Mammary epithelial cell (primary cell): Measurements from ENCODE around the gene TNS1.

Experiments
- EZH2 ChIP-seq: IDR thresholded peaks from 2 replicates; pipeline ENCODE4 v1.6.1; 2012; ENCODE audit warnings: low read length, inconsistent platforms, borderline replicate concordance
- TF ChIP-seq, protein P1 (sequence below), 2 donors: IDR thresholded peaks in 1 of 2; conservative IDR thresholded peaks in 1 of 2; 2 replicates each; pipeline ENCODE4 v1.5.1; 2011 to 2012; ENCODE audit warnings: inconsistent platforms in 2 of 2, low read length in 2 of 2, mild to moderate bottlenecking in 2 of 2, control low read depth in 1 of 2, low read depth in 1 of 2; ENCODE audit not compliant: insufficient read depth in 1 of 2; ENCODE audit errors: extremely low read depth in 1 of 2

DNA sequence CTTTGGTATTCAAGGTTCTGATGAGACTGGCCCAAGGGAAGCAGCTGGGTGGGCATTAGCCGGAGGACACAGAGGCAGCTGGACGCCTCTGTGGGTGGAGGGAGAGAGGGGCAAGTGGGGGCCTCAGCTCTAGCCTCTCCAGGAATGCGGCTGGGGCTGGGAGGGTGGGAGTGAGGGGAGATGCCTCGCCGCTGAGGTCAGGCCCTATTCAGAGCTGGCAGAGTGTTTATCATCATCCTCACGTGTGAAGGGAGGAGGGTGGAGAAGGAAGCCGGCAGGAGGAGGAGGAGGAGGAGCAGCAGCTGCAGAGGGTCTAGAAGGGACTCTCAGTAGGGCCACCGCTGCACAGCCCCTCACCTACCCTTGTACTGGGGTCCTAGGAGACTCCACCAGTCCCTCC lies 43.1 kb downstream of the TNS1 start:
- TF ChIP-seq EZH2 = no peak
- TF ChIP-seq, protein P1, sequence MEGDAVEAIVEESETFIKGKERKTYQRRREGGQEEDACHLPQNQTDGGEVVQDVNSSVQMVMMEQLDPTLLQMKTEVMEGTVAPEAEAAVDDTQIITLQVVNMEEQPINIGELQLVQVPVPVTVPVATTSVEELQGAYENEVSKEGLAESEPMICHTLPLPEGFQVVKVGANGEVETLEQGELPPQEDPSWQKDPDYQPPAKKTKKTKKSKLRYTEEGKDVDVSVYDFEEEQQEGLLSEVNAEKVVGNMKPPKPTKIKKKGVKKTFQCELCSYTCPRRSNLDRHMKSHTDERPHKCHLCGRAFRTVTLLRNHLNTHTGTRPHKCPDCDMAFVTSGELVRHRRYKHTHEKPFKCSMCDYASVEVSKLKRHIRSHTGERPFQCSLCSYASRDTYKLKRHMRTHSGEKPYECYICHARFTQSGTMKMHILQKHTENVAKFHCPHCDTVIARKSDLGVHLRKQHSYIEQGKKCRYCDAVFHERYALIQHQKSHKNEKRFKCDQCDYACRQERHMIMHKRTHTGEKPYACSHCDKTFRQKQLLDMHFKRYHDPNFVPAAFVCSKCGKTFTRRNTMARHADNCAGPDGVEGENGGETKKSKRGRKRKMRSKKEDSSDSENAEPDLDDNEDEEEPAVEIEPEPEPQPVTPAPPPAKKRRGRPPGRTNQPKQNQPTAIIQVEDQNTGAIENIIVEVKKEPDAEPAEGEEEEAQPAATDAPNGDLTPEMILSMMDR (conservative IDR thresholded peaks at IDR 0.05 in 1 of 2, IDR thresholded peaks at IDR 0.05 in 1 of 2; ENCODE audit: extremely low read depth in 1 of 2, insufficient read depth in 1 of 2, low read depth in 1 of 2, low read length in 2 of 2) = no peak
